Measurements from ENCODE around the gene DMTF1.
"Not testable (repeated sequence)": the region's sequence is repeated elsewhere in the genome, so short reads cannot be mapped to it uniquely, and the experiment has no call there.

DMTF1 gene, protein sequence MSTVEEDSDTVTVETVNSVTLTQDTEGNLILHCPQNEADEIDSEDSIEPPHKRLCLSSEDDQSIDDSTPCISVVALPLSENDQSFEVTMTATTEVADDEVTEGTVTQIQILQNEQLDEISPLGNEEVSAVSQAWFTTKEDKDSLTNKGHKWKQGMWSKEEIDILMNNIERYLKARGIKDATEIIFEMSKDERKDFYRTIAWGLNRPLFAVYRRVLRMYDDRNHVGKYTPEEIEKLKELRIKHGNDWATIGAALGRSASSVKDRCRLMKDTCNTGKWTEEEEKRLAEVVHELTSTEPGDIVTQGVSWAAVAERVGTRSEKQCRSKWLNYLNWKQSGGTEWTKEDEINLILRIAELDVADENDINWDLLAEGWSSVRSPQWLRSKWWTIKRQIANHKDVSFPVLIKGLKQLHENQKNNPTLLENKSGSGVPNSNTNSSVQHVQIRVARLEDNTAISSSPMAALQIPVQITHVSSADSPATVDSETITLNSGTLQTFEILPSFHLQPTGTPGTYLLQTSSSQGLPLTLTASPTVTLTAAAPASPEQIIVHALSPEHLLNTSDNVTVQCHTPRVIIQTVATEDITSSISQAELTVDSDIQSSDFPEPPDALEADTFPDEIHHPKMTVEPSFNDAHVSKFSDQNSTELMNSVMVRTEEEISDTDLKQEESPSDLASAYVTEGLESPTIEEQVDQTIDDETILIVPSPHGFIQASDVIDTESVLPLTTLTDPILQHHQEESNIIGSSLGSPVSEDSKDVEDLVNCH

GRCh38 chr7:87152112-87152896 is at the start of gene DMTF1:
TSS of gene DMTF1 (plus strand) at chr7:87152453. CDS start at chr7:87164942, 12,489 bp downstream.
- peak; percentile 96 for DNase-seq

GRCh38 chr7:87105401-87105800 is 46.9 kb upstream of the DMTF1 start:
- no peak for DNase-seq

DNA sequence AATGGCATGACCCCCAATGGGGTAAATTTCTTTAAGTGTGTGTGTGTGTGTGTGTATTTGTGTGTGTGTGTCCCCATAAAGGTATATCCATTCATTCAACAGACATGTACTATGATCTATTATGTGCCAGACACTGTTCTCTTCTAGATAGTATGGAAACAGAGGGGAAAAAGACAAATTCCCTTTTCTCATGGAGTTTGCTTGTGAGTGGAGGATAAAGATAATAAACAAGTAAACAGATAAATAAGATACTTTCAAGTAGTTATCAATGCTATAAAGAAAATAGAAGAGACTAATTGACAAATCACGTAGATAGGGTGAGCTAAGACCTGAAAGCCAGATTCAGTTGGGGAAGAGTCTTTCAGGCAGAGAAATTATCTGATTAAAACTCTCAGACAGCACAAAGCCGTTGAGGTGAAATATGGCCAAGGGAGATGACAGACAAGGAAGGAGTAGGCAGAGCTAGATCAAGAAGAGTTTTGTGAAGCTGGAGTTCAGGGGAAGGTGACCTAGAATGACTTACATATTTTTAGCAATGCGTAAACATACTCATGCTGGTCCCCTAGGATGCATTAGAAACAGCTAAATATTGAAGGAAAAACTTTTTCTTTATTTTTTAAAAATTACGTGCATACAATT is 45.2 kb upstream of the DMTF1 start:
- no peak for DNase-seq

DNA sequence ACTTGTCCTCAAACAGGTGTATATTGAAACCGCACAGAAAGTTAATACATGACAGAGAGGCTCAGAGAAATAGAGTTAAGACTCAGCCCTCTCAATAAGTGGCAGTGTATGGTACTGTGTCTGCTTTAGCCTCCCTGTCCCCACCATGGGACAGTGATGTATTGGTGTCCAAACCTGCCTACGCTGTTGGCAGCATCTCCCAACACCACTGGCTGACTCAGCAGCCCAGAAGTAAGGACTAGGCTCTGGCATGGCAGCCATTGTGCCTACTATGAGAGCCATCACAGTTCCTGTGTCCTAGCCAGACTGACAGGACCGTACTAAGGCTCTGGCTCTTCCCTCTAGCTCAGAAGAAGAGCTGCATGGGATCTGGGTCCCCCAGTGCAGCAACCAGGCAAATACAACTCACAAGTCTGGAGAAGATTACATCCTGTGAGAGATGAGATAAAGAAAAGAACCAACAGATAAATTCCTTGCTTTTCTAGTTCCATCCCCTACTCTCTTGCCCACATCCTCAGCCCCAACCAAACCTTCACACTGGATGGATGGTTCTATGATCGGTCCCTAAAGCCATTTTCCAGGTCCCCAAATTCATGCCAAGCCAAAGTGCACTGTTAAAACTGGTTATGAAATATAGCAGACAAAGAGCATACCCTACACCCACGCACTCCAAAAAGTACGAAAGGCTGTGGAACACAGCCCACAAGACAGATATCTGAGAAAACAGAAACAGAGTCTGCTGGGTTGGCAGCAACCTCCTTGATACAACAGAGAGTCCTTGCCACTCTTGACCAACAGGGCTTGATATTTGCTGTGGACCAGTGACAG is 44.1 kb upstream of the DMTF1 start:
- DNase-seq: no peak

DNA sequence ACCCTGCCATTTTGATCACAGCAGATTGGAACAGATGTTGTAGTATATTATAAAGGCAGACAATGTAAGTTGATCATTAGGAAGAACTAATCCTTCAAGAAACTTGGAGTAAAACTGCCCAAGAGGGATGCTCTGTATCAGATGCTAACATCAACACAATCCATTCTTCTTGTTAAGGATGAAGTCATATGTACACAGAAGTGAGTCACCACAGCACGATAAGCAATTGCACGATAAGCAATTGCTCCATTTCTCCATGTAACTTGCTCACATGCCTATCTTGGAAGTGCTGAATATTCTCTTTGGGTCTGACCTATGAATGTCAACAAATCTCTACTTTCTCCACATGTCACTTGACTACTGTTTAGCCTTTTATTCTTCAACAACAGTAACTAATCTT is 41.5 kb upstream of the DMTF1 start:
- DNase-seq: no peak

- DNase-seq: no peak
Observed at GRCh38 chr7:87111877-87112276, 40.4 kb upstream of the DMTF1 start.

GRCh38 chr7:87113077-87113476 is 39.2 kb upstream of the DMTF1 start:
- no peak for DNase-seq

- DNase-seq: not testable (repeated sequence)
Observed at GRCh38 chr7:87113904-87114303, 38.3 kb upstream of the DMTF1 start.

DNA sequence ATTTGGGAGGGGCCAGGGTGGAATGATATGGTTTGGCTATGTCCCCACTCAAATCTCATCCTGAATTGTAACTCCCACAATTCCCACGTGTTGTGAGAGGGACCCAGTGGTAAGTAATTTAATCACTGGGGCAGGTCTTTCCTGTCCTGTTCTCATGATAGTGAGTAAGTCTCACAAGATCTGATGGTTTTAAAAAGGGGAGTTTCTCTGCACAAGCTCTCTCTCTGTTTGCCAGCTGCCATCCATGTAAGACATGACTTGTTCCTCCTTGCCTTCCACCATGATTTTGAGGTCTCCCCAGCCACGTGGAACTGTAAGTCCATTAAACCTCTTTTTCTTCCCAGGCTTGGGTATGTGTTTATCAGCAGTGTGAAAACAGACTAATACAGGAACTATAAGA is 36.5 kb upstream of the DMTF1 start:
- DNase-seq: not testable (repeated sequence)

DNA sequence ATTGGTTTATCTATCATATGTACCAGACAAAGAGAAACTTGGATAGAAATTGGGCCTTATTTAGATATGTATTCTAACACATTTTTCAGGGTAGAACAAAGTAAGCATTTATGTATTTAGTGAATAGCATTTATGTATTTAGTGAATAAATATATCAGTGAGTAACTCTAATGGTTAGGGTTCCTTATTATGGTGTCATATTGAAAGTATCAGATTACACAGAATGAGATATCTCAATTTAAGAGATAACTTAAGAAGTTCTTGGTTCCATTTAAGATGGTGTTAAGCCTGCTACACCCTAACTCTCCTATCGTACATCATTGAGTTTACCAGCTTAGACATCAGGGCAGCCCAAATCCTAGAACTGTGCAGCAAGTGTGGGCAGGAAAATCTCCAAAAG is 35.9 kb upstream of the DMTF1 start:
- DNase-seq: no peak

DNA sequence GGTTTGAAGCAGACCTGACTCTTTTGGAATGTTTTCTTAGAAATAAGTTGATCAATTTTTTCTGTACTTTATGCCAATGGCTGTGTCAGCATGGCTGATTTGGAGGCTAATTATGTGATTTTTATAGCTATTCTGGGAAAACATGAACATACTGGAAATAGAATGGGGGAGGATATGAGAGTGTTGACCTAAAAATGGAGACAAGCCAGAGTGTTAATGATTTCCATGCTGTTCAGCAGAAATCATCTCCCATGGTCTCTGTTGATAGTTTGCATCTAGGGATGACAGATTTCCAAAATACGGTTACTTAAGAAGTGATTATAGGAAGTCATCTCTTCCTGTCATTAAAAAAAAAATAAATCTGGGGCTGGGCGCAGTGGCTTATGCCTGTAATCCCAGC is 32.7 kb upstream of the DMTF1 start:
- no peak for DNase-seq

DNA sequence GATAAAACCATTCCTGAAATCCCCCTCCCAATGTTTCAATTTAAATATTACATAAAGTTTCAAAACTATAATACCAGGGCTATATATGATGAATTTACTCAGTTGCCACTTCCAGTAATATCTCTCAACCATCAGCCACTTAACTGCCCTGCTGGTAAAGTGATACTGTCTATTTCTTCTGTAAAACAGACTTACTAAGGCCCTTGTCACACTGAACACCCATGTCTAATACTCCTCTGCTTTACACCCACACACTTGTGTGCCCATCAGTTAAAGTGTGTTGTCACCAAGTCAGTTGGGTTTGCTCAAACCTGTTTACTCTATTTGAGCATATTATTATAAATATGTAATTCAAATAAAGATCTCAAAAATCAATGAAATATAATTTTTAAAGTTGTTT is 29.1 kb upstream of the DMTF1 start:
- DNase-seq: no peak

GRCh38 chr7:87127019-87127418 is 25.2 kb upstream of the DMTF1 start:
- DNase-seq: no peak

GRCh38 chr7:87128861-87129267 is 23.4 kb upstream of the DMTF1 start:
- DNase-seq: no peak

DNA sequence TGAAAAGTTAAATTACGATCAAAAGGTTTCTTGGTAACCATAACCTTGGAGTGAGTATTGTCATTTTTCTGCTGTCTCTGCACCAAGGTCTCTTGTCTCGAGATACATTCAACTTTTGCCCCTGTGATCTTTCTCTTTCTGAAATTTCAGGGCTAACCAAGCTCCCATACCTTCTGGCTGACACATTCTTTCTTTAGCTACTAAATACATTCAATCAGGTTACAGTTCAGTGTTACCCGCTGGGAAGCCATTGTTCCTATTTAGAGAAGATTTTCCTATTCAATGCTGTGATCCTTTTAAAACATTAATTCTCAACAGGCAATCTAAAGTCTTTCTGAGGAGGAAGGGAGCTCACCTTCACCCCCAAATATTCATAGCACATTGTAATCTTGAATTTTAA is 22.9 kb upstream of the DMTF1 start:
- no peak for DNase-seq

- no peak for DNase-seq
Observed at GRCh38 chr7:87129848-87130247, 22.4 kb upstream of the DMTF1 start.

- no peak for DNase-seq
Observed at GRCh38 chr7:87131771-87132170, 20.5 kb upstream of the DMTF1 start.

- DNase-seq: no peak
Observed at GRCh38 chr7:87137271-87137670, 15.0 kb upstream of the DMTF1 start.

GRCh38 chr7:87139514-87139913 is 12.7 kb upstream of the DMTF1 start:
- DNase-seq: no peak

DNA sequence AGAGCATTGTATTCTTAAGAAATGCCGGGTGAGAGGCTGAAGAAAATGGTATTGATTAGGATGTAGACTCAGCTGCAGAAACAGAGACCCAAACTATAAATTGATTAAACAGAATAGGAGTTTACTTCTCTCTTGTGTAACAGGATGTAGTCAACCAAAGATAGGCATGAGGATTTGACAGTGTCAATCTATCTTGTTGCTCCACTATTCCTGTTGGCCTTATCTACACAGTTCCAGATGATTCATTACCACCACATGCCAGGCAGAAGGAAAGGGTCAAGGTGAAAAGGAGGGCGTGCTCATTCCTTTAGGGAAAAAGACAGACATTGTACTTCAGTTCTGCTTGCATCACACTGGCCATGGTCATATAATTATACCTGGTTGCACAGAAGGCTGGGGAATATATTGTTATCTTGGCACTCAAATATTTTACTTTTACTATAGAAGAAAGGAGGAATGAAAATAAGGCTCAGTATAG is 11.9 kb upstream of the DMTF1 start:
- no peak for DNase-seq

DNA sequence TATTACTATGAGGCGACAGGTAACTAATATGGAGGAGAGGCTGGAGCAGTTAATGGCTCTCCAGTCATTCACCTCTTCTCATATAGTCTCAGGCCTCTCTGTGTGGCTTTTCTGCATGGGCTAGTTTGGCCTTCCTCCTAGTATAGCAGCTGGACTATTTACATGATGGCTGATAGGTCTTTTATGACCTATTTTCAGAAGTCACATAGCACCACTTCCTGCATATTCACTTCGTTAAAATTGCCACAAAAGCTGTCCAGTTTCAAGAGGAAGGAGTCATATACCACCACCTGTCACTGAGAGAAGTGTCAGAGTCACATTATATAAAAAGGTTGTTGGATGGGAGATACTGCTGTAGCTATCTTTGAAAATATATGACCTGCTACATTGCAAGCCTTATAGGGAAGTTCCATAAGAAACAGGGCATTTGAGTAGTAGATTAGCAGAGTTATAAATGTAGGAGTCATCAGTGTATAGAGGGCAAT is 8.0 kb upstream of the DMTF1 start:
- no peak for DNase-seq

Data from NCI-H345 (cell line).